ENCODE results near the gene MLPH. TPM values are rescaled to one million over a fixed set of nuclear protein-coding genes. Genes with fewer than 3 reads are reported as not detected.

MLPH gene
- total and polyA plus RNA-seq, 7 donors: 0.91 to 7.8 (median 2.4) TPM

- Histone ChIP-seq H3K27me3 (ENCODE audit: insufficient read depth in 3 of 3, low read length in 2 of 3) (peaks cover 0 to 8% (median 0%) of the 10 kb centered on the region in 3 donors), H3K27ac (no peak overlapping the region), H3K36me3 (ENCODE audit: insufficient read depth in 1 of 2, low read depth in 1 of 2) (no peaks in the 10 kb centered on the region), H3K4me1 (peaks cover 16% of the 10 kb centered on the region), H3K9me3 (no peaks in the 10 kb centered on the region), H3K4me3 (no peak overlapping the region)
- ATAC-seq (no peak), DNase-seq (no peak)
- intact Hi-C loops (cut with DNase I): loop anchor here in 1 of 2 donors (5.0 to 10.0 kb wide), 2 partner anchors 325 to 357 kb away; no protein-coding TSS in a partner anchor
- 36 to 67% (median 48%) methylated on average over 4 of the region's 4 CpGs for WGBS, 3 donors
- TF ChIP-seq, protein P1, sequence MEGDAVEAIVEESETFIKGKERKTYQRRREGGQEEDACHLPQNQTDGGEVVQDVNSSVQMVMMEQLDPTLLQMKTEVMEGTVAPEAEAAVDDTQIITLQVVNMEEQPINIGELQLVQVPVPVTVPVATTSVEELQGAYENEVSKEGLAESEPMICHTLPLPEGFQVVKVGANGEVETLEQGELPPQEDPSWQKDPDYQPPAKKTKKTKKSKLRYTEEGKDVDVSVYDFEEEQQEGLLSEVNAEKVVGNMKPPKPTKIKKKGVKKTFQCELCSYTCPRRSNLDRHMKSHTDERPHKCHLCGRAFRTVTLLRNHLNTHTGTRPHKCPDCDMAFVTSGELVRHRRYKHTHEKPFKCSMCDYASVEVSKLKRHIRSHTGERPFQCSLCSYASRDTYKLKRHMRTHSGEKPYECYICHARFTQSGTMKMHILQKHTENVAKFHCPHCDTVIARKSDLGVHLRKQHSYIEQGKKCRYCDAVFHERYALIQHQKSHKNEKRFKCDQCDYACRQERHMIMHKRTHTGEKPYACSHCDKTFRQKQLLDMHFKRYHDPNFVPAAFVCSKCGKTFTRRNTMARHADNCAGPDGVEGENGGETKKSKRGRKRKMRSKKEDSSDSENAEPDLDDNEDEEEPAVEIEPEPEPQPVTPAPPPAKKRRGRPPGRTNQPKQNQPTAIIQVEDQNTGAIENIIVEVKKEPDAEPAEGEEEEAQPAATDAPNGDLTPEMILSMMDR (IDR thresholded peaks at IDR 0.05): no peak
Measured at GRCh38 chr2:237479747-237480146, 7.3 kb upstream of the MLPH start.

DNA sequence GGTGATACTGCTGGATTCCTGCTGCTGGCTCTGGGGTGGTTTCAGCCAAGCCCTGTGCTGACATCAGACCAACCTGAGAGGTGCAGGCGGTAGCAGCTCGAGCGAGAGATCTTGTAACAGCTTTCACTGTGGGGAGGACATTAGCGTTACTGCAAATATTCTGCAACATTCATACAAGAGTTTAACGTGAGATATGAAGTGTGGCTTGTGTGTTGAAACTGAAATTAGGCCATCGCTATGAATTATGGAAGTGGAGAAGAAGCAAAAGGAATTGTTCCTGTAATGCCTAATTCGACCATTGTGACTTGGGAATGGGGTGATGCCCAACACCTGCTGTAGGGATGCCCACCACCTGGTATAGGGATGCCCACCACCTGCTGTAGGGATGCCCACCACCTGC lies 6.5 kb upstream of the MLPH start:
- H3K9me3 ChIP-seq: no peaks in the 10 kb centered on the region
- intact Hi-C loops (cut with DNase I): no loop called here
- DNase-seq (no peak), ATAC-seq (no peak)
- H3K4me3 ChIP-seq: no peak overlapping the region
- no peaks in the 10 kb centered on the region for H3K36me3 ChIP-seq (ENCODE audit: insufficient read depth in 1 of 2, low read depth in 1 of 2)
- TF ChIP-seq, protein P1 (IDR thresholded peaks at IDR 0.05): no peak
- 92 to 94% (median 94%) methylated on average over 7 of the region's 7 CpGs for WGBS, 3 donors
- peaks cover 15% of the 10 kb centered on the region for H3K4me1 ChIP-seq
- H3K27me3 ChIP-seq (ENCODE audit: insufficient read depth in 3 of 3, low read length in 2 of 3): peaks cover 0 to 12% (median 0%) of the 10 kb centered on the region in 3 donors
- no peak overlapping the region for H3K27ac ChIP-seq

GRCh38 chr2:237480988-237481525 lies 6.0 kb upstream of the MLPH start:
- ATAC-seq: no peak
- no peaks in the 10 kb centered on the region for H3K9me3 ChIP-seq
- no peak overlapping the region for H3K4me3 ChIP-seq
- no peaks in the 10 kb centered on the region for H3K36me3 ChIP-seq (ENCODE audit: insufficient read depth in 1 of 2, low read depth in 1 of 2)
- WGBS, 3 donors: 76 to 85% (median 79%) methylated on average over 3 of the region's 3 CpGs
- TF ChIP-seq, protein P1 (IDR thresholded peaks at IDR 0.05): no peak
- intact Hi-C loops (cut with DNase I): no loop called here
- peak in 1 of 2 donors; percentile 51 for DNase-seq
- peaks cover 10% of the 10 kb centered on the region for H3K4me1 ChIP-seq
- peaks cover 0 to 12% (median 0%) of the 10 kb centered on the region in 3 donors for H3K27me3 ChIP-seq (ENCODE audit: insufficient read depth in 3 of 3, low read length in 2 of 3)
- no peak overlapping the region for H3K27ac ChIP-seq

- no peaks in the 10 kb centered on the region for H3K9me3 ChIP-seq
- no peaks in the 10 kb centered on the region for H3K36me3 ChIP-seq (ENCODE audit: insufficient read depth in 1 of 2, low read depth in 1 of 2)
- WGBS, 3 donors: 25 to 43% (median 27%) methylated on average over 6 of the region's 6 CpGs
- peak overlapping the region; percentile 35 for H3K4me3 ChIP-seq
- H3K4me1 ChIP-seq: peaks cover 9% of the 10 kb centered on the region
- peaks cover 0 to 17% (median 0%) of the 10 kb centered on the region in 3 donors for H3K27me3 ChIP-seq (ENCODE audit: insufficient read depth in 3 of 3, low read length in 2 of 3)
- peak; percentile 80 to 93 for DNase-seq
- intact Hi-C loops (cut with DNase I): no loop called here
- TF ChIP-seq, protein P1 (IDR thresholded peaks at IDR 0.05): no peak
- H3K27ac ChIP-seq: peak overlapping the region; percentile 70
- ATAC-seq: peak; percentile 87 to 93 (median 90)
Measured at GRCh38 chr2:237482485-237482884, 4.6 kb upstream of the MLPH start.

Measured in psoas muscle (tissue), 8 donors.